Body of pancreas (tissue), 4 donors: ENCODE measurements around the gene SYNPO. TPM values are rescaled to one million over a fixed set of nuclear protein-coding genes. Genes with fewer than 3 reads are reported as not detected.

Source experiments
- ATAC-seq: fragments of 150-250 bp; one replicate; pipeline ENCODE4 v1.9.1; 2016
- DNase-seq, 4 donors: peaks; one replicate each; pipeline ENCODE4 v3.0.0-alpha.2; 2019
- H3K27ac ChIP-seq, 4 donors: fragments of 200-600 bp; sonication (generic); 1 replicate in 3 of 4; 2 replicates in 1 of 4; pipeline versions ENCODE4 v1.5.1 to v1.6.1; 2016 to 2019; ENCODE audit warnings: mild to moderate bottlenecking in 1 of 4, mixed read lengths in 1 of 4, moderate library complexity in 1 of 4
- H3K27me3 ChIP-seq, 2 donors: fragments of 200-600 bp; sonication (generic); one replicate each; pipeline ENCODE4 v1.6.0; 2016; ENCODE audit warnings: mild to moderate bottlenecking in 1 of 2
- H3K36me3 ChIP-seq, 2 donors: fragments of 200-600 bp; sonication (generic); replicated peaks in 1 of 2; 2 replicates each; pipeline ENCODE4 v1.5.1; 2016; ENCODE audit warnings: low read depth in 2 of 2; ENCODE audit not compliant: insufficient read depth in 1 of 2
- H3K4me1 ChIP-seq: fragments of 200-600 bp; sonication (generic); one replicate; pipeline ENCODE4 v1.6.0; 2016
- H3K4me3 ChIP-seq, 2 donors: fragments of 200-600 bp; sonication (generic); 1 replicate in 1 of 2; 2 replicates in 1 of 2; pipeline ENCODE4 v1.5.1; 2016 to 2019
- H3K9me3 ChIP-seq, 3 donors: fragments of 200-600 bp; sonication (generic); 1 replicate in 2 of 3; 2 replicates in 1 of 3; pipeline ENCODE4 v1.5.1; 2016
- POLR2A ChIP-seq, 3 donors: fragments of 450-650 bp; IDR thresholded peaks; one replicate each; pipeline ENCODE4 v1.6.1; 2016; ENCODE audit warnings: antibody characterized with exemption in 3 of 3, mild to moderate bottlenecking in 2 of 3
- WGBS, 2 donors: methylation state at CpG; one replicate each; pipeline ENCODE4 v1.1.5; 2017; 5-methylcytosine and 5-hydroxymethylcytosine counted together
- intact Hi-C: fragments of 100-400 bp; cut with DNase I; formaldehyde crosslinking; loops from one replicate; pipeline ENCODE4 v1.15.1; 2023
- total RNA-seq, 2 donors: library from RNA; depleted of rRNA; stranded (reverse); fragments of >200 nt; gene quantifications; one replicate each; pipeline ENCODE4 v1.1.0, GENCODE V29; 2016
- TF ChIP-seq, protein P1 (sequence below), 7 experiments: fragments of 450-650 bp in 4 of 7; fragments of 200-600 bp in 3 of 7; sonication (generic) in 3 of 7; IDR thresholded peaks; one replicate each; pipeline ENCODE4 v1.5.1; 2016 to 2019; ENCODE audit warnings: antibody characterized with exemption in 7 of 7

Gene SYNPO
- total RNA-seq, 2 donors from 2014 or later: 18.4 to 40.9 TPM

DNA sequence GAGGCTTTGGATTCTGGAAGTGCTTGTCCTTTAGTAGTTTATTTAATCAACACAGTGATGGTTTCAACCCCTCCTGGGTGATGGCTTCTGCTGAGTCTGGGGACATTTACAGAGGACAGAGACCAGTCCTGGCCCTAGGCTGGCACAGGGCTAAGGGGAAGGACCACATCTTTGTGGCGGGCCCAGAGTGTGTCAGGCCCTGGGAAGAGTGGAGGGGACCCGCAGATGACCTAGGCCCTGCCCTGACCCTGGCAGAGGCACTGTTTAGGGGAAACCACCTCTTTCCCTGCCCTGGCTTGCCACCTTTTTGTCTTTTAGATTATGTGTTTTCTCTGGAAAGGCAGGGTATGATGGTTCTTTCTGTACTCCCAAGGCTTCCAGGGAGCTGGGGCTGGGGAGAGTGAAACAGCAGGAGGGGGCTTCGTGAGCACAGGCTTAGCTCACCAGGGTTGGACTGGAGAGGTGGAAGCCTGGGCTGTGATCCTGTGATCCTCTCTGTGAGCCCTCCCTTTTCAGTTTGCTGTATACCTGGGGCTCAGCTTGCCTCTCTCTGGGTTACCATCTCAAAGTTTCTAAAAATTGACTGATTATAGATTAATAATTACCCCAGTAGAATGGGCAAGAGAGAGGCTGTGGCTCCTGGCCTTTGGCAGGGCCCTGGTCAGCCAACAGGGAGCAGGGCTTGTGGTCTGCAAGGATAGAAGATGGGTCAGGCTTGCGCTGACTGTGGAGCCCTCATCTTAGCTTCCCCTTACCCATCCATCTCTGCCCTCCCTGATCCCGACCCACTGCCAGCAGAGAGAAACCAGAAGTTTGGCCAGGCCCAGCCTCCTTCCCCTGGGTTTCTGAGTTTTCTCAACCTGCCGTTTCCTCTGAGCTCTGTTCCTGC lies 1.7 kb upstream of the SYNPO start:
- Histone ChIP-seq H3K4me1 (peaks cover 87% of the 10 kb centered on the region), H3K4me3 (no peak overlapping the region), H3K27me3 (no peaks in the 10 kb centered on the region), H3K36me3 (no peaks in the 10 kb centered on the region), H3K9me3 (no peaks in the 10 kb centered on the region), H3K27ac (peak overlapping the region; percentile 52 to 88 (median 86))
- intact Hi-C loops: no loop called here
- 61 to 62% methylated on average over 6 of the region's 6 CpGs for WGBS, 2 donors
- ATAC-seq (no peak), DNase-seq (no peak)
- TF ChIP-seq, protein P1, sequence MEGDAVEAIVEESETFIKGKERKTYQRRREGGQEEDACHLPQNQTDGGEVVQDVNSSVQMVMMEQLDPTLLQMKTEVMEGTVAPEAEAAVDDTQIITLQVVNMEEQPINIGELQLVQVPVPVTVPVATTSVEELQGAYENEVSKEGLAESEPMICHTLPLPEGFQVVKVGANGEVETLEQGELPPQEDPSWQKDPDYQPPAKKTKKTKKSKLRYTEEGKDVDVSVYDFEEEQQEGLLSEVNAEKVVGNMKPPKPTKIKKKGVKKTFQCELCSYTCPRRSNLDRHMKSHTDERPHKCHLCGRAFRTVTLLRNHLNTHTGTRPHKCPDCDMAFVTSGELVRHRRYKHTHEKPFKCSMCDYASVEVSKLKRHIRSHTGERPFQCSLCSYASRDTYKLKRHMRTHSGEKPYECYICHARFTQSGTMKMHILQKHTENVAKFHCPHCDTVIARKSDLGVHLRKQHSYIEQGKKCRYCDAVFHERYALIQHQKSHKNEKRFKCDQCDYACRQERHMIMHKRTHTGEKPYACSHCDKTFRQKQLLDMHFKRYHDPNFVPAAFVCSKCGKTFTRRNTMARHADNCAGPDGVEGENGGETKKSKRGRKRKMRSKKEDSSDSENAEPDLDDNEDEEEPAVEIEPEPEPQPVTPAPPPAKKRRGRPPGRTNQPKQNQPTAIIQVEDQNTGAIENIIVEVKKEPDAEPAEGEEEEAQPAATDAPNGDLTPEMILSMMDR (IDR thresholded peaks at IDR 0.05): no peak
- TF ChIP-seq POLR2A (IDR thresholded peaks at IDR 0.05): no peak

DNA sequence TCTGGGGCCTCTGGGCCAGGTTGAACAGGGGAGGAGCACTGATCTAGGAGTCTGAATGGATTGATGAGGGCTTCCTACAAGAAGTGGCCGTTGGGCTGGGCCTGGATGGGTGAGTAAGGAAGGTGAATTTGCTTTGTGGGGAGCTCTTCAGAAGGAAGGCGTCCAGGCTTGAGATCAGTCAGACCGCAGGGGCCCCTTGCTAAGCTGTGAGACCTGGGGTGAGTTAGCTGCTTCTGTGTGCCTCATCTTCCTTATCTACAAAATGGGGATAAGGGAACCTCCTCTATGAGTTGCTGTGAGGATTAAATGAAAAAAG lies 1.1 kb upstream of the SYNPO start:
- H3K27ac ChIP-seq: peak overlapping the region; percentile 86 to 88 (median 86)
- H3K9me3 ChIP-seq: no peaks in the 10 kb centered on the region
- H3K36me3 ChIP-seq: no peaks in the 10 kb centered on the region
- H3K4me3 ChIP-seq: no peak overlapping the region
- ATAC-seq (no peak), DNase-seq (no peak)
- H3K4me1 ChIP-seq: peaks cover 93% of the 10 kb centered on the region
- no peak for TF ChIP-seq POLR2A (IDR thresholded peaks at IDR 0.05)
- TF ChIP-seq, protein P1 (IDR thresholded peaks at IDR 0.05): no peak
- intact Hi-C loops: no loop called here
- 77 to 93% methylated on average over 3 of the region's 3 CpGs for WGBS, 2 donors
- H3K27me3 ChIP-seq: no peaks in the 10 kb centered on the region

DNA sequence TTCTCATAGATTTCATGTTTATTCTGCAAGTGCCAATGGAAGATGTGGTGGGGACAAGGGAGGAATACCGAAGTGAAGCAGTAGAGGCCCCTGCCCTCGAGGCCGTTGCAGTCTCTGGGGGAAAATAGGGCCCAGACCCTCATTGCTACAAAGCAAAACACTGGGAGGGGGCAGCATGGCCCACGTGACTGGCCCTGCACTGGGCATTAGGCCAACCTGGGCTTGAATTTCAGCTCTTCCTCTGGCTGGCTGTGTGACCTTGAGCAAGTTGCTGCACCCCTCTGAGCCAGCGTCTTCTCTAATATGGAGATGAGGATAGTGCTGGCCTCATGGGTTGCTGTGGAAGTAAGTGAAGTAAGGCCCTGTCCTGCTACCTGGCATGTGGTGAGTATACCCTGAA lies 709 bp upstream of the SYNPO start:
- Histone ChIP-seq H3K36me3 (no peaks in the 10 kb centered on the region), H3K27ac (peak overlapping the region; percentile 86 to 88 (median 86)), H3K4me3 (no peak overlapping the region), H3K4me1 (peaks cover 97% of the 10 kb centered on the region), H3K9me3 (no peaks in the 10 kb centered on the region), H3K27me3 (no peaks in the 10 kb centered on the region)
- ATAC-seq (no peak), DNase-seq (peak in 1 of 4 donors; percentile 43)
- TF ChIP-seq, protein P1 (IDR thresholded peaks at IDR 0.05): no peak
- no peak for TF ChIP-seq POLR2A (IDR thresholded peaks at IDR 0.05)
- intact Hi-C loops: no loop called here
- WGBS, 2 donors: 48 to 53% methylated on average over 4 to 5 of the region's 5 CpGs

DNA sequence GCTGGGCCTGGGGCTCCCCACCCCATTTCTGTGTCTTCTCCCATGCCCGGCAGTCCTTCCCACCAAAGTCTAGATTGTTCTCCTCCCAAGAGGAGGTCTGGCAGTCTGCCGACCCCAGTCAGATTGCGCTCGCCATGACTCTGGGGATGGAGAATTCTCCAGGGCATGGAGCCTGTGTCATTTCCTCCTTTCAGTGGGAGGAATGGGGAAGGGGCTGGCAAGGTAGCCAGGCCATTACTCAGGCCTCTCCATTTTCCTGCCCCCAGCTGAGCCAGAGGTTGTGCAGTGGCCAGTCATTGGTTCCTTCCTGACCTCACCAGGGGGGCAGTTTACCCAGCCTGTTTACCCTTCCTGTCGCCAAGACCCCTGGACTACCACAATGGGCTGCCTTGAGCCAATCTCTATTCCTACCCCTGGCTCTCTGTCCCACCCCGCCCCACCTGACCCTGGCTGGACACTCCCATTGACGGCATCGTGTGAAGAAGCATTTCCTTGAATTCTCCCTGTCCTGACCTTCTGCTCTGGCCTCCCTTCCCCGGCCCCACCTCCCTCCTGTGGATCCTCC lies 628 bp downstream of the SYNPO start:
- Histone ChIP-seq H3K9me3 (no peaks in the 10 kb centered on the region), H3K27me3 (no peaks in the 10 kb centered on the region), H3K4me3 (no peak overlapping the region), H3K4me1 (peaks cover 96% of the 10 kb centered on the region), H3K36me3 (no peaks in the 10 kb centered on the region), H3K27ac (peak overlapping the region; percentile 86 to 88 (median 86))
- ATAC-seq (peak; percentile 18), DNase-seq (no peak)
- intact Hi-C loops: no loop called here
- 60 to 78% methylated on average over 5 to 9 of the region's 9 CpGs for WGBS, 2 donors
- TF ChIP-seq, protein P1 (IDR thresholded peaks at IDR 0.05): no peak
- TF ChIP-seq POLR2A (IDR thresholded peaks at IDR 0.05): no peak
